Activated T-helper 1 cell treated with Interleukin-2 at 50 U/mL for 16 hours (primary cell): ENCODE results near the gene RAD23B.

Source experiments
- DNase-seq: peaks from one replicate; pipeline ENCODE4 v3.0.0-alpha.2; 2020; ENCODE audit warnings: low read depth

Gene RAD23B

DNA sequence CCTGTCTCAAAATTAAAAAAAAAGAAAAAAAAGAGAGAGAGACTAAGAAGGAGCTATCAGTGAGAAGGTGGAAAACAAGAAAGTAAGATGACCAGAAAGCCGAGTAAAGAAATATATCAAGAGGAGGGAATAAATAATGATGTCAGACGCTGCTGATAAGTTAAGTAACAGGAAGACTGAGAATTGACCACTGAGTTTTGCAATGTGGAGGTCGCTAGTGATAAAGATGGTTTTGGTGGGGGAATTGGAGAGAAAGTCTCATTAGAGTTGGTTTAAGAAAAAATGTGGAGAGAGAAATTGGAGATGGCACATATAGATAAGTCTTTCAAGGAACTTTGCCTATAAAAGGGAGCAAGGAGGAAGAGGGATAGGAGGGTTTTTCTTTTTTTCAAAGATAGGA is 91.9 kb downstream of the RAD23B start:
- no peak for DNase-seq

GRCh38 chr9:107375651-107376369 is 92.7 kb downstream of the RAD23B start:
- no peak for DNase-seq

DNA sequence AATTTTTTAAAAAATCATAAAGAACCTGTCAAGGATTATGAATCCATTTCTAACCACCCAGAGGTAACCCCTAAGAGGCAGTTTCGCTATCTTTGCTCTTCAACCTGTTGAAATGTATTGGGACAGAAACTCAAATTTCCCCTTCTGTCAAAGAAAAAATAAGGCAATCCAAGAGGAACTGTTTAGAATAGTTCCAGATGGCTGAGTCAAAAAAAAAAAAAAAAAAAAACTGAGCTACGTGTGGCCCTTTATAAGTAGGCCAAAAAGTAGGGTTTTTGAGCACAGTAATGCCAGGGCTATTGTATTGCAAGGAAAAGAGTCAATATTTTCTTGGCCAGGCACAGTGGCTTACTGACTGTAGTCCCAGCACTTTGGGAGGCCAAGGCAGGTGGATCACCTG is 94.9 kb downstream of the RAD23B start:
- DNase-seq: no peak
